Coronary artery (tissue), 2 donors: ENCODE measurements around the gene PARVG.

Experiments used
- DNase-seq: peaks from one replicate; pipeline ENCODE4 v3.0.0-alpha.2; 2017; ENCODE audit warnings: low spot score
- H3K27ac ChIP-seq, 2 donors: fragments of 200-600 bp; sonication (generic); one replicate each; pipeline ENCODE4 v1.5.1; 2016 to 2019
- H3K4me3 ChIP-seq: fragments of 200-600 bp; sonication (generic); 2 replicates; pipeline ENCODE4 v1.5.1; 2016; ENCODE audit warnings: mild to moderate bottlenecking, moderate library complexity
- TF ChIP-seq, protein P1 (sequence below): fragments of 200-600 bp; sonication (generic); IDR thresholded peaks from one replicate; pipeline ENCODE4 v1.5.1; 2019; ENCODE audit warnings: antibody characterized with exemption

The PARVG gene

DNA sequence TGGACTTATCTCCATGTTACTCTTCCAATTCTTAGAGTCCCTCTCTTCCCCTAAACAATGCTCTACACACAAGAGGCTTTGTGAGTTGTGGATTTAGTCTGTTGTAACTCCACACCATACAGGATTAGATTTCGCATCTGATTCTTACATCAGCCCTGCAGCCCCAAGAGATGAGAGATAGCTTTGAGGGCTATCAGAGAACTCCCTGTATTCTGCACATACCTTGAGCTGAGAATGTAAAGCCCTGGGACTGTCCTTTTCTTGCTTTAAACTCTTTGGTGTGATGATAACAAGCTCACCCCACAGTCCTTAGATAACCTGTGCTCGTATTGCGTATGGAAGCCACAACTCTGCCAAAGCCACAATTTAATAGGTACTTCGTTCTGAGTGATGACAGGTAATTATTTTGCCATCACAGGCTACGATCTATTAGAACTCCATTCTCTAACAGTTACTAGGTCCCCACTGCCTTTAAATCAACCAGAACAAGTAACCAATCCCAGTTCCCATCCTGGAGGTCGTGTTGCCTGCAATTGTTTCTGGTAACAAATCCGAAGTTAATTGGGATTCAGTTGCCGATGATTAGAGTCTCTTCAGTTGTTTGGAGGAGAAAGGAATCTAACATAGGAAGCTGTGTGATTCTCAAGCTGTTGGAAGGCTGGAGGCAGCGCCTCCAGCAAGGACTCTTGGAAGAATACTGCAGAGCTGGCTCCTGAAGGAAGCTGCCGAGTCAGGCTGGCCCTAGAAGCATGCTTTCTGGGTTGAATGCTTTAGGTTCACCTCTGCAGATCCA, 1.3 kb upstream of the PARVG start:
- Histone ChIP-seq H3K27ac (no peak overlapping the region), H3K4me3 (no peak overlapping the region)
- DNase-seq: no peak
- TF ChIP-seq, protein P1, sequence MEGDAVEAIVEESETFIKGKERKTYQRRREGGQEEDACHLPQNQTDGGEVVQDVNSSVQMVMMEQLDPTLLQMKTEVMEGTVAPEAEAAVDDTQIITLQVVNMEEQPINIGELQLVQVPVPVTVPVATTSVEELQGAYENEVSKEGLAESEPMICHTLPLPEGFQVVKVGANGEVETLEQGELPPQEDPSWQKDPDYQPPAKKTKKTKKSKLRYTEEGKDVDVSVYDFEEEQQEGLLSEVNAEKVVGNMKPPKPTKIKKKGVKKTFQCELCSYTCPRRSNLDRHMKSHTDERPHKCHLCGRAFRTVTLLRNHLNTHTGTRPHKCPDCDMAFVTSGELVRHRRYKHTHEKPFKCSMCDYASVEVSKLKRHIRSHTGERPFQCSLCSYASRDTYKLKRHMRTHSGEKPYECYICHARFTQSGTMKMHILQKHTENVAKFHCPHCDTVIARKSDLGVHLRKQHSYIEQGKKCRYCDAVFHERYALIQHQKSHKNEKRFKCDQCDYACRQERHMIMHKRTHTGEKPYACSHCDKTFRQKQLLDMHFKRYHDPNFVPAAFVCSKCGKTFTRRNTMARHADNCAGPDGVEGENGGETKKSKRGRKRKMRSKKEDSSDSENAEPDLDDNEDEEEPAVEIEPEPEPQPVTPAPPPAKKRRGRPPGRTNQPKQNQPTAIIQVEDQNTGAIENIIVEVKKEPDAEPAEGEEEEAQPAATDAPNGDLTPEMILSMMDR: no peak

DNA sequence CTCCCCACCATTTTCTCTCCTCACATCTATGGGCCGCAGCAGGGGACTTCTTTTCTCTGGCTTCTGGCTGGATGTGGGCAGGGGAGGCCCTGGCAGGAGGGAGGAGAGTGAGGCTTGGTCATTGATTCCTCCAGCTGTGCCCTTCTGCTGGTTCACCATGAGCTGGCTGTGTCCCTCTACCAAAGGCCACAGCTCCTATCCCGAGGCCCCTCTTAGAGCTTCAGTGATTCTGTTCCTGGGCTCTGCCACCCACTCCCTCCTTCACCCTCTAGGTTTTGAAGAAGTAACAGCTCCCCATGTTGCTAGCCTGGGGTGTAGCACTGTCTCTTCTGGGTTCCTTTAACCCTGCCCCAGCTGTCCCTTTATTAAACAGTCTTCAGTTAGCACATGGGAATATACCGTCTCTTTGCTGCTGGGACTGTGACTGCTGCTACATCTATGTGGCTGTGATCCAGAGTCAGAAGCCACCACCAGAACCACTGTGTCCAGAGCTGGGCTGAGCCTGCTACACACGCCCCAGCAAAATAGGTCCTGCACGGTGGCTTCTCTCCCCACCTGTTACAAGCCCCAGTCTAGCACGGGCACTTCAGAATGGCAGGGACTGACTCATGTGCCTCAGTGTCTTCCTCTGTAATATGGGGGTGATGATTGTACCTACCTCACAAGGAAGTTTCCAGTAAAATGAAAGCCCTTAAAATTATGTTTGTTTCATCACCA, 578 bp upstream of the PARVG start:
- H3K27ac ChIP-seq: no peak overlapping the region

DNA sequence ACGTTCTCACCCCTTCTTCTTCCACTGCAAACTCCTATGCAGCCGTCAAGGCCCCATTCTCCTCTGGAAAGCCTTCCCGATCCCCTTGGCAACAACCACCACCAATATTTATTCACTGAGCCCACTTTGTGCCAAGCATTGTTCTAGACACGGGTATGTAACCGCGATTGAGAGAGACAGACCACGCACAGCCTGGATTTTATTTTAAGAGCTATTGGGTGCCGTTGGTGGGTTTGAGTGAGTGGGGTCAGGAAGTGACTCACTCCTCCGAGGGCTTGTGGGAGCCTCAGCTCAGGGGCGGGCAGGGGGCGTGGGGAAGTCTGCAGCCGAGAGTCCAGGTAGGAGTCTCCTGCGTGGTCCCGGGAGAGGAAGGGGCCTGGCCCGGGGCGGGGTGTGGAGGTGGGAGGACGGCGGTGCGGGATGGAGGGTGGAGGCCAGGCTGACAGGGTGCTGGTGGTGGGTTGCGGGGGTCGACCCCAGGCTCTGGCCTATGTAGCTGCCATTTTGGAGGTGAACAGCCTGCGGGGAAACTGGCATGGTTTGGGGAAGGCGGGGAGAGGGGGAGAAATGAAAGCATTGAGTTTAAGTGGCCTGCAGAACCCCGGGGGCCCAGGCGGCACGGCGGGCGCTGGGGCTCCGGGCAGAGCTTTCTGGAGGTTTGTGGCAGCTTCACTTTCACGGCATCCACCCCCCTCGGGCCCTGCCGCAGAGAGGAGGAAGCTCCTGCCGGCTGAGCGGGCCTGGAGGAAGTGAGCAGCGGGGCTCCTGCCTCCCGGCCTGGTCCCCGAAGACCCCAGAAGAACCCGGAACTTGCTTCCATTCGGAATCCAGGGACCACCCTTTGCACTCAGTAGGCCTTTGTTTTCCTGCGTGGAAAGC, 547 bp downstream of the PARVG start:
- peak overlapping the region in 1 of 2 donors; percentile 77 for H3K27ac ChIP-seq
- no peak for DNase-seq
- H3K4me3 ChIP-seq: peak overlapping the region; percentile 57
- TF ChIP-seq, protein P1: no peak

More for the DNA sequence above, 578 bp upstream of the PARVG start:
- TF ChIP-seq, protein P1: no peak
- no peak overlapping the region for H3K4me3 ChIP-seq
- DNase-seq: no peak

DNA sequence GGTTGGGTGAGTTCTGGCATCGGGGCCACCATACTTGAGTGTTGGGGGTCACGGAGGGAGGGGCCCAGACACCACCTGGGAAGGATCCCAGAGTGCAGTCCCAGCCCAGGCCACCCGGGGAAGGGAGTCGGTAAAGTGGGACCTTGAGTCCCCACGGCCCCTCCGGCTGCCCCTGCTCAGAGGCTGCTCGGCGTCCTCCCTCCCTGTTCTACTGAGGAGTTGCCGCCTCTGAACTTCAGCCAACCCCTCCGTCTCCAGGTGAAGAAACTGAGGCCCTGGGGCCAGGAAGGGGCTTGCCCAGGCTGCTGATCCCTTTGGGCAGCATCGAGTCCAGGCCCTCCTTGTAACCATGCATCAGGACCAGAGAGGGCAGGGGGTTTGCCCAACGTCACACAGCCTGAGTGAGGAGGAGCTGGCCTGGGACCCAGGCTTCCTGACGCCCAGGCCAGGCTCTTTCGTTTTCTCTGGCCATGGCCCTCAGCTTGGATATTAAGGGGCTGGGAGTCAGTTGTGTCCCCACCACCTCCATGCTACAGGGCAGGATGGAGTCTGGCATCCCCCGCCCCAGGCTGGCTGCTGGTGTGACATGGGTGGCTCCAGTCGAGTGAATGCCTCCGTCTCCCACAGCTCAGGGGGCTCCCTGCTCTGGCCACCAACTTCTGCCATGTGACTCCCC, 1.3 kb downstream of the PARVG start:
- no peak for DNase-seq
- H3K4me3 ChIP-seq: peak overlapping the region; percentile 57
- TF ChIP-seq, protein P1: no peak
- H3K27ac ChIP-seq: peak overlapping the region; percentile 10 to 77

DNA sequence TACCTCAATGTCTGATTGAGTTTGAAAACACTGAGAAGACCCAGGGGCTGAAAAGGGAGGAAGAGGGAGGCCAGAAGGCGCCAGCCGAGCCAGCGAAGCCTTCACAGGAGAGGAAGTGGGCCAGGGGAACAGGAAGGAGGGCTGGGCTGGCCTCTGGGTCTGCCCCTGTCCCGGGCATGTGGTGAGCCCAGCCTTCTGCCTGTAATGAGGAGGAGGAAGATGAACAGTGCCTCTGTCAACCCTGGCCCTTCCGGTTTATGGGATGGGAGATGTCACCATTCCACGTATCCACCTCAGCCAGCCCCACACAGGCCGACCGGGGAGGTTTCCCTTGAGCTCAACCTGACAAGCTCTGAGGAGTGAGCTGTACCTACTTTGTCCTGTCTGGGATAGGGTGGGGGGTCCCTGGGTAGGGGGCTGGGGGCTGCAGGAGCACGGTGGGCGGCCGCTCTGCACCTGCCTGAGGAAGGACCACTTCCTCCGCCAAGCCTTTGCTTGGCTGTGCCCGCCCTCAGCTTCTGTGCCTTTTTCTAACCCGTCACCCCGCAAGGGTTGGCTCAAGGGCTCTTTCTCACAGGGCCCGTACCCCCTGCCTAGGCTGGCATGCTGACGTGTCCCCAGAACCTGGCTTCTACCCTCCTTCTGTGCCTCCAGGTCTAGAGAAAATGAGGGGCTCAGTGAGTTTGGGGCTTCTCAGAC, 2.0 kb downstream of the PARVG start:
- H3K4me3 ChIP-seq: peak overlapping the region; percentile 57
- TF ChIP-seq, protein P1: no peak
- peak overlapping the region; percentile 10 to 77 for H3K27ac ChIP-seq
- no peak for DNase-seq

DNA sequence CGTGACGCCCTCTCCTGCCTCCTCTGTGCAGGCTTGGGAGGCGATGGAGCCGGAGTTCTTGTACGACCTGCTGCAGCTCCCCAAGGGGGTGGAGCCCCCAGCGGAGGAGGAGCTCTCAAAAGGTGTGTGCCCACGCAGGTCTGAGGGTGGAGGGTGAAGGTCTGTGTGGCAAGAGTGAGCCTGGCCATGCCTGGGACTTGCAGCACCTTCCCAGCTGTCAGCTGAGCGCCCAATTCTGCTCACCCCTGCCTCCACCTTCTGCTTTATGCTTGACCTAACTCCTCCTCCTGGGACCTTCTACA, 2.5 kb downstream of the PARVG start:
- no peak overlapping the region for H3K27ac ChIP-seq
- DNase-seq: no peak
- H3K4me3 ChIP-seq: peak overlapping the region; percentile 57
- TF ChIP-seq, protein P1: no peak
